Left ventricle myocardium inferior (tissue), 1 donor: ENCODE data around the gene MICAL2. TPM values are rescaled to one million over a fixed set of nuclear protein-coding genes. Genes with fewer than 3 reads are reported as not detected.

Experiments used
- DNase-seq: peaks from one replicate; pipeline ENCODE4 v3.0.0-alpha.2; 2020
- H3K27ac ChIP-seq: fragments of 200-600 bp; replicated peaks from 2 replicates; pipeline ENCODE4 v1.8.0; 2021
- H3K27me3 ChIP-seq: fragments of 200-600 bp; 2 replicates; pipeline ENCODE4 v1.8.0; 2021; ENCODE audit warnings: low read depth
- H3K36me3 ChIP-seq: fragments of 200-600 bp; 2 replicates; pipeline ENCODE4 v1.8.0; 2021
- H3K4me1 ChIP-seq: fragments of 200-600 bp; 2 replicates; pipeline ENCODE4 v1.8.0; 2021
- H3K4me3 ChIP-seq: fragments of 200-600 bp; 2 replicates; pipeline ENCODE4 v1.8.0; 2021; ENCODE audit warnings: mild to moderate bottlenecking, moderate library complexity
- H3K9me3 ChIP-seq: fragments of 200-600 bp; replicated peaks from 2 replicates; pipeline ENCODE4 v1.8.0; 2021
- CTCF ChIP-seq: fragments of 200-600 bp; IDR thresholded peaks from 2 replicates; pipeline ENCODE4 v1.8.0; 2021; ENCODE audit warnings: antibody characterized with exemption, mild to moderate bottlenecking, borderline replicate concordance
- intact Hi-C: fragments of 100-400 bp; cut with micrococcal nuclease; formaldehyde crosslinking; loops from one replicate; pipeline ENCODE4 v1.11.0; 2022
- total RNA-seq: library from RNA; stranded (reverse); fragmentation: NEBNext Ultra II Directional; extraction: Animal tissue kit (Norgen Biotek cat#: 25700); gene quantifications from one replicate; pipeline ENCODE4 v1.2.1, GENCODE V29; 2021
- donor health status: DM: no; HTN: yes; CAD: no; lungs with severe emphysema.

MICAL2 gene
- total RNA-seq, 1 donor from 2014 or later, result 85.0 TPM

- intact Hi-C loops, result no loop called here
- Histone ChIP-seq H3K27ac (no peak overlapping the region), H3K9me3 (no peaks in the 10 kb centered on the region), H3K36me3 (no peaks in the 10 kb centered on the region), H3K4me3 (no peak overlapping the region), H3K27me3 (no peaks in the 10 kb centered on the region), H3K4me1 (peaks cover under 1% of the 10 kb centered on the region)
- no peak for DNase-seq
- TF ChIP-seq CTCF, result no peak
Observed at GRCh38 chr11:12276356-12276755, 166.0 kb downstream of the MICAL2 start.

- no peak for TF ChIP-seq CTCF
- Histone ChIP-seq H3K4me3 (no peak overlapping the region), H3K4me1 (peaks cover 5% of the 10 kb centered on the region), H3K9me3 (no peaks in the 10 kb centered on the region), H3K36me3 (no peaks in the 10 kb centered on the region), H3K27ac (no peak overlapping the region), H3K27me3 (no peaks in the 10 kb centered on the region)
- no peak for DNase-seq
- intact Hi-C loops, result no loop called here
Observed at GRCh38 chr11:12276831-12277475, 166.6 kb downstream of the MICAL2 start.

GRCh38 chr11:12278766-12279671 is 168.6 kb downstream of the MICAL2 start:
- intact Hi-C loops, result no loop called here
- no peak for DNase-seq
- no peaks in the 10 kb centered on the region for H3K9me3 ChIP-seq
- no peak for TF ChIP-seq CTCF
- no peaks in the 10 kb centered on the region for H3K36me3 ChIP-seq
- H3K4me3 ChIP-seq, result no peak overlapping the region
- no peak overlapping the region for H3K27ac ChIP-seq
- H3K27me3 ChIP-seq, result no peaks in the 10 kb centered on the region
- H3K4me1 ChIP-seq, result peaks cover 5% of the 10 kb centered on the region

- intact Hi-C loops, result loop anchor here (5.0 to 10.0 kb wide), 2 partner anchors 232 to 345 kb away; no protein-coding TSS in a partner anchor
- Histone ChIP-seq H3K36me3 (no peaks in the 10 kb centered on the region), H3K4me3 (no peak overlapping the region), H3K9me3 (no peaks in the 10 kb centered on the region), H3K27me3 (no peaks in the 10 kb centered on the region), H3K4me1 (peaks cover 5% of the 10 kb centered on the region), H3K27ac (no peak overlapping the region)
- DNase-seq, result no peak
- no peak for TF ChIP-seq CTCF
Observed at GRCh38 chr11:12279672-12280108, 169.3 kb downstream of the MICAL2 start.

- TF ChIP-seq CTCF, result no peak
- no peaks in the 10 kb centered on the region for H3K36me3 ChIP-seq
- DNase-seq, result no peak
- no peak overlapping the region for H3K4me3 ChIP-seq
- H3K4me1 ChIP-seq, result peaks cover 5% of the 10 kb centered on the region
- H3K27me3 ChIP-seq, result no peaks in the 10 kb centered on the region
- intact Hi-C loops, result loop anchor here (5.0 to 10.0 kb wide), 2 partner anchors 233 to 346 kb away; no protein-coding TSS in a partner anchor
- no peak overlapping the region for H3K27ac ChIP-seq
- H3K9me3 ChIP-seq, result no peaks in the 10 kb centered on the region
Observed at GRCh38 chr11:12280199-12280837, 169.9 kb downstream of the MICAL2 start.
